Hematopoietic multipotent progenitor cell treated with erythropoietin and hydrocortisone succinate and interleukin-3 and kit ligand, for 4 days (in vitro differentiated cells): ENCODE measurements around the gene ARHGEF33.
A peak's percentile ranks its signal among the peaks of the same experiment; 100 is the strongest.

ENCODE experiments used
- DNase-seq: peaks from one replicate; pipeline ENCODE4 v3.0.0-alpha.2; 2015

ARHGEF33 gene

GRCh38 chr2:38889575-38889974 lies at the start of gene ARHGEF33:
Gene ARHGEF33, plus strand, starts transcription at chr2:38889875. Its CDS starts 29,573 bp downstream, at chr2:38919448.
- DNase-seq: no peak

DNA sequence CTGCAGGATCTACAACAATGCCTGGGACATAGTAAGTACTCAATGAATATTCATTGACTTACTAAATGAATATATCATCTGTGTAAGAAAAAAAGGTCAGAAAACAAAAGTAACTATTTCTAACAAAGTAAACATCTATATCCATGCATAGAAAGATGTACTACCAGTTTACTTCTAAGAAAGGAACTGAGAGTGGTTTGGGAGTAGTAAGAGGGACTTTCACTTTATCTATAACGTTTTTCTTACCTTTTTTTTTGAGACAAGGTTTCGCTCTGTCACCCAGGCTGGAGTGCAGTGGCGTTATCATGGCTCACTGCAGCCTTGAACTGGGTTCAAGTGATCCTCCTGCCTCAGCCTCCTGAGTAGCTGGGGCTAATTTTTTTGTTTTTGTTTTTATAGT lies 39.6 kb upstream of the ARHGEF33 start:
- DNase-seq: no peak

- peak; percentile 8 for DNase-seq
Measured at GRCh38 chr2:38856165-38856564, 33.5 kb upstream of the ARHGEF33 start.

GRCh38 chr2:38862476-38862875 lies 27.2 kb upstream of the ARHGEF33 start:
- DNase-seq: no peak

DNA sequence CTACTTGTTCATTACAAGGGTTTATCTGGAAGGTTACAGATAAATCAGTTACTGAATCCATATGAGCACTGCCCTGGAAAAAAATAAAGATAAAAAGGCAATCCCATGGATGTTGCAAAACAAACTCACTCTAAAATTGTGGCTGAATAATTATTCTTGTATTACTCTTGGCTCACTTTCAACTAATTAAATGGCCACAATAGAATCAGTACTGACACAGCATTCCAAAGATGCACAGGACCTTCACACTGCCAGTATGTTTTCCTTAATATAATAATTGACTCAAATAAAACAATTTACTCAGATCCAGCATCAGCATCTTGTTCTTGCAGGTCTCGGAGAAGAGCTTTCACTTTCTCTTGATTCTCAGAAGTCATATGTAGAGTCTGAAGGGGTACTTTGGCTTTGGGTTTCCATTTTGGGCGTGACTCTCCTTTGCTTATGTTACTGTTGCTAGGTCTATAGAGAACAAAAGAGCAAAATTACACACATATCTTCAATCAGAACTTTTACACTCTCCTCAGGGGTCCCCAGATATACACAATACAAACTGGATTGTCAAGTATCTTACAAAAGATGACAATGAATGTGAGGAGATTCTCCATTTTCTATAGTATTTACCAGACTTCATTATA lies 26.5 kb upstream of the ARHGEF33 start:
- no peak for DNase-seq

DNA sequence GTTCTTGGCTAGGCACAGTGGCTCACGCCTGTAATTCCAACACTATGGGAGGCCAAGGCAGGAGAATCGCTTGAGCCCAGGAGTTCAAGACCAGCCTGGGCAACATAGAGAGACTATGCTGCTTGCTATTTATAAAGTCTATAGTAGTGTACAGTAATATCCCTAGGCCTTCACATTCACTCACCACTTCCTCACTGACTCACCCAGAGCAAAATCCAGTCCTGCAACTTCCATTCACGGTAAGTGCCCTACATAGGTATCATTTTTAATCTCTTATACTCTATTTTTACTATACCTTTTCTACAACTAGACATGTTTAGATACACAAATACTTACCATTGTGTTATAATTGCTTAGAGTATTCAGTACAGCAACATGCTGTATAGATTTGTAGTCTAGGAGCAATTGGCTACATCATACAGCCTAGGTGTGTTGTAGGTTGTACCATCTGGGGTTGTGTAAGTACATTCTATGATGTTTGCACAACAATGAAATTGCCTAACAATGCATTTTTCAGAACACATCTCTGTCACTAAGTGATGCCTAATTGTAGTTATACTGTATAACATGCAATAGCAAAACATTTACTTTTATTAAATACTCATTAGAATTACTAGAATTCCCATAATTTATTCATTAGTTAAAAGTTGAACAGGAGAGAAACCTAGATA lies 22.8 kb upstream of the ARHGEF33 start:
- DNase-seq: no peak

DNA sequence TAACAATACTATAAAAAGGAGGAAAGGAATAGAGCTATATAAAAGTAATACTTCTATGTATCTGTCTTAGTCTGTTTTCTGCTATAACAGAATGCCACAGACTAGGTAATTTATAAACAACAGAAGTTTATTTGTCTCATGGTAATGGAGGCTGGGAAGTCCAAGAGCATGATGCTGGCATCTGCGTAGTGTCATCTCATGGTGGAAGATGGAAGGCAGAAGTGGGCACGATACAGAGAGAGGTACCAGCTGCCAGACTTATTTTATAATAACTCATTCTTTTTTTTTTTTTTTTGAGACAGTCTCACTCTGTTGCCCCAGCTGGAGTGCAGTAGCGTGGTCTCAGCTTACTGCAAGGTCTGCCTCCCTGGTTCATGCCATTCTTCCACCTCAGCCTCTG lies 18.2 kb upstream of the ARHGEF33 start:
- DNase-seq: no peak

DNA sequence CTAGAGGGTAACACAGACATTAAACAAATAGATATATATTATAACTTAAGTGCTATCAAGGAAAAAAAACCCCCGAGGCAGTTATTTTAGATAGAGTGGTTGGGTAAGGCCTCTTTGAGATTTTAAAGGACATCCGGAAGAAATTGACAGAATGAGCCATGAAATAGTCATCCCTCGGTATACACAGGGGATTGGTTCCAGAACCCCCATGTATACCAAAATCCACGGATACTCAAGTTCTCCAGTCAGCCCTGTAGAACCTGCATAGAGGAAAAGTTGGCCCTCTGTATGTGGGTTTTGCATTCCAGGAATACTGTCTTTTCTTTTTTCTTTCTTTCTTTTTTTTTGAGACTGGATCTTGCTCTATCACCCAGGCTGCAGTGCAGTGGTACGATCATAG lies 15.9 kb upstream of the ARHGEF33 start:
- DNase-seq: no peak

DNA sequence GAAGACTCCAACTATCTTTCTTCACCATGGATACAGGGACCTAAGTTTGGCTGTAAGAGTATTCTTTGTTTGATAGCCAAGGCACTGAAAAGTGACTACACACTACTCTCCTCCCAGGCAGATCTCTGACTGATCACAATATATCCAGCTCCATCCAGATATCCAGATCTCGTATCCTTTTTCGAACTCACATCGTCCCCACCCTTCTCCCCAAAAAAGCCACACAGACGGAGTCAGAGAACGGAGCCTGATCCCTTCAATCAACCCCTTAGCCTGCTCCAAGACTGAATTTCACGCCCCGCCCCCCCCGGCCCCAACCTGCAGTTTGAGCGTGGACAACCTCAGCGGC lies 14.5 kb upstream of the ARHGEF33 start:
- no peak for DNase-seq

GRCh38 chr2:38875576-38876367 lies 13.9 kb upstream of the ARHGEF33 start, which contains the start of the genes DHX57 and MORN2:
Gene DHX57, minus strand, starts transcription at chr2:38875934. Its CDS starts 7,529 bp downstream, at chr2:38868405.
Gene MORN2, plus strand, starts transcription at chr2:38875976.
- peak; percentile 93 for DNase-seq

DNA sequence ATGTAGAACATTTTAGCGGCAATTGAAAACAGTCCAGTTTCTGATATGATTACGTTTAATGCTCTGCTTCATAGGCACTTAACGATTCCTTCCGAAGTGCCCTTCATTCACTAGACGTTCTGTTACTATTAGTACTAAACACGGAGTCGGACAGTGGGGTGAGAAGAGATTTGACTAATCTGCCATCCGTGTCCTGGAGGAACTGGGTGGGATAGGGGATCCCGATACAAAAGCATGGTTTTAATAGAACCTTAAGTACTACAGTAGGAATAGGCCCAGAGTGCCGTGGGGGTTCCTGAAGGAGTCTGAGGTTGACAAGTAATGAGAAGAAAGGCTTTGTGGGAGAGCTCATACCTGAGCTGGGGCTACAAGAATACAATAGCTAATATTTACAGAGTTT lies 13.3 kb upstream of the ARHGEF33 start:
- peak; percentile 5 for DNase-seq

DNA sequence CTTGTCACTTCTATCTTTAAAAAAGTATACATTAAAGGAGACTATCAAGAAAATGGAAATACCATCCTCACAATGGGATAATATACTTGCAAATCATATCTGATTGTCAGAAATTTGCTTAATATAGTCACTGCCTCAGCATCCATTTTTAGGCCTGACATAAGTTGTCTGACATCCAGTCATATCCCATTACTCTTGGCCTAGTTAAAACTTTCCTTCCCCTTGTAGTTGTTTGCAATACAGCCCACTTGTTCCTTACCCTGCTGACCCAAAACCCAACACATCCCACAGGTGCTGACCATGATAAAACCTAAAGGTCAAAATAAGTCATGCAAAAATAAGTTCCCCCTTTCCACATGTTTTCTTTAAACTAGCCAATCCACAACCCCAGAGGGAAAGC lies 3.6 kb upstream of the ARHGEF33 start:
- DNase-seq: no peak

DNA sequence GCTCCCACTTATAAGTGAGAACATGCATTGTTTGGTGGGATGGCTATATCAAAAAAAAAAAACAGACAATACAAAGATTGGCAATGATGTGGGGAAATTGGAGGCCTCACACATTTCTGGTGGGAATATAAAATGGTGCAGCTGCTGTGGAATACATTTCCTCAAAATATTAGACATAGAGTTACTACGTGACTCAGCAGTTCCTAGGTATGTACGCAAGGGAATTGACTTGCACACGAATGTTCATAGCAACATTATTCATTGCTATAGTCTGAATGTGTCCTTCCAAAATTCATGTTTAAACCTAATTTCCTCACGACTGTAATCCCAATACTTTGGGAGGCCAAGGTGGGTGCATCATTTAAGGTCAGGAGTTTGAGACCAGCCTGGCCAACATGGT lies 2.3 kb upstream of the ARHGEF33 start:
- DNase-seq: peak; percentile 27

DNA sequence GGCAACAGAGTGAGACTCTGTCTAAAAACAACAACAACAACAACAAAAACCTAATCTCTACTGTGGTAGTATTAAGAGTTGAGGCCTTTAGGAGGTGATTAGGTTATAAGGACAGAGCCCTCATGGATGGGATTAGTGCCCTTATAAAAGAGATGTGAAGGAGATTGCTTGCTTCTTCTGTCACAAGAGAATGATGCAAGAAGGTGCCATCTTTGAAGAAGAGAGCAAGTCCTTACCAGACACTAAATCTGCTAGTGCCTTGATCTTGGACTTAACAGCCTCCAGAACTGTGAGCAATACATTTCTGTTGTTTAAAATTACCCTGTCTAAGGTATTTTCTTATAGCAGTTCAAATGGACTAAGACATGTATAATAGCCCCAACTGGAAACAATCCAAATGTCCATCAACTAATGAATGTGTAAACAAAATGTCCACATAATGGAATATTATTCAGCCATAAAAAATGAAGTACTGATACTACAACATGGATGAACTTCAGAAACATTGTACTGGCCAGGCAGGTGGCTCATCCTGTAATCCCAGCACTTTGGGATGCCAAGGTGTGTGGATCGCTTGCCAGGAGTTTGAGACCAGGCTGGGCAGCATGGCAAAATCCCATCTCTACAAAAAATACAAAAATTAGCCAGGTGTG lies 1.6 kb upstream of the ARHGEF33 start:
- no peak for DNase-seq

GRCh38 chr2:38889045-38889444 lies 630 bp upstream of the ARHGEF33 start:
- DNase-seq: no peak

GRCh38 chr2:38892819-38893218 lies 3.1 kb downstream of the ARHGEF33 start:
- DNase-seq: no peak

GRCh38 chr2:38898256-38898655 lies 8.6 kb downstream of the ARHGEF33 start:
- DNase-seq: no peak

DNA sequence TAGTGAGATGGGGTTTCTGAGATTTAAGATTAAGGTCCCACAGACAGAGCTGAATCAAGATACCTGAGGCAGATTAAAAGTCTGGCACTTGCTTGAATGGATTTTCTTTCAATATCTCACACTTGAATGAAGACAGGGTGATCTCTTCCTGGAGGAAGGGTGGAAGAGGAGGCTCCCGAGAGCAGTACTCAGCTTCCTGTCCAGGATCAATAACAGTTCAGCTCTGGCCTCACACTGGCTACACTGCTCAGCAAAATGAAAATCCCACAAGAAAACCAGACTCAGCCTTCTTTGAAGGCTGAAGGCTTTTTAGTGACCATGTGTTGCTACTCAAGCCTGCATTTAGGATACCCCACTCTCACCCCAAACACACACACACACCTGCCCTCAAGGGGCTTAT lies 11.1 kb downstream of the ARHGEF33 start:
- no peak for DNase-seq

DNA sequence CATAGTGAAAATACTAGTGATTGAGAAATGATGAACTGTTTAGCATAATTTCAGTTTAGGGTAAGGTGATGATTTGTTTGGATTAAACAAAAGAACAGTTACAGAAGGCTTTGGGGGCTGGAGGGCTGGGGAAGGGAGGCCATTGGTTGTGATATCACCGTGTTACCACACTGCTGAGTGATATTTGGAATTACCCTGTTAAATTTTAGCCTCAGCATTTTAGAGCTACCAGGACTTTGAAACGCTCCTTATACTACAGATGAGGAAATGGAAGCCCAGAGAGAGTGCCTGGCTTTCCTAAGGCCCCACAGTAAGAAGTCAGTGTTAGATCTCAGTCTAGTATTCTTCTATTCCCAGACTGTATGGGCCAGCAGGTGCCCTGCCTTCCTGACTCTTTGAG lies 15.6 kb downstream of the ARHGEF33 start:
- no peak for DNase-seq

DNA sequence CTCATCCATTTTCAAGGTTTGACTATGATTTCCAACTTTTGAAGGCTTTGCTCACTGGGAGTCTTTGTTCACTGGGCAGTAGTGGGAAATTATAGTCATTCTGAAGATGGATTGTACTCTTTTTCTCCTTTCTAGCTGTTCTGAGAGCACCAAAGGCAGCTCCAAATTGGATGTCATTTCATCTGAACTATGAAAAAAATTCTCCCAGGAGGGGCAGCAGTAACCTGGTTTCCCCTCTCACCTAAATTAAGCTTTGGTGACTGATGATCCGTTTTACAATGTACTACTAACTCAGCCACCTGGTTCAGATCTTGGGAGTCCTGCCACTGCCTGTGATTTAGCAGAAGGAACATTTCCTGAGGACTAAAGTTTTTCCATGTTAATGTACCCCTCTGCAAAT lies 17.6 kb downstream of the ARHGEF33 start:
- no peak for DNase-seq

DNA sequence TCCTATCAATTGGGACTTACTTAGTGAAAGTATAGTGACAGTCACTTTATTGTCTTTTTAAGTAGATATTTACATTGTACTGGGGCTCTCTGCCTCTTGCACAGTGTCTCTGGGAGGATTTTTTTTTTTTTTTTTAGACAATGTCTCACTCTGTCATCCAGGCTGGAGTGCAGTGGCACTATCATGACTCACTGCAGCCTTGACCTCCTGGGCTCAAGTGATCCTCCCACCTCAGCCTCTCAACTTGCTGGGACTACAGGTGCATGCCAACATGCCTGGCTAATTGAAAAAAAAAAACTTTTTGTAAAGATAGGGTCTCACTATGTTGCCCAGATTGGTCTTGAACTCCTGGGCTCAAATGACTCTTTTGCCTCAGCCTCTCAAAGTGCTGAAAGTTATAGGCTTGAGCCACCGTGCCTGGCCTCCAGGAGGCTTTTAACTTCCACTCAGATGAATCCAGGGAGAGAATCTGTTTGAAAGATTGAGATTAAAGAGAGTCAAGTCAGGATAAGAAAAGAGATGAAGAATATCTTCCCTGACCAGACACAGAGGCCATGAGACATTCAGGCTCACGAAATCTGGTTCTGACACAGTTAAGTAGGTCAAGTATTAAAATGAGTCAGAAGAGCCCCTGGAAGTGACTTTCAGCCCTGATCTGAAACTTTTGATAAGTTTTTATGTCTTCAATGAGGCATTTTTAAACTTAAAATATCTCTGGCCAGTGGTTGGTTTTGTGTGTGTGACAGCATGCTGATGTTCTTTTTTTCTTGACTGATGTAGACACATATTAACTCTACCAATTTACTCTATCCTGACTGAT lies 18.3 kb downstream of the ARHGEF33 start:
- no peak for DNase-seq

DNA sequence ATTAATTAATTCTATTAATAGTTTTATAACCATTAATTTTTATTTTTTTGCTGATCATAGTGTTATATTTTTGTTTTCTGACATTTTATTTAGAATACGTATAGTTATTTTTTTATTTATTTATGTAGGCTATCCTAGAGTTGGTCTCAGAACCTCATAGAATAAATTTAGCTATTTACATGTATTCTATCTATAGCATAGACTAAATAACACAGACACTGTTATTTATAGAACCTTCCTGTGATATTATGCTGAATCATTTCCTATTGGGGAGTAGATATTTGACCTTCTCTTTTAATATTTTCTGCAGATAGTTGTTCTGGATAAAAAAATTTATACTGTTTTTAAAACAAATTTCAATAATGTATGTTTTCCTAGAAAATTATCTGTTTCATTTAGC lies 20.2 kb downstream of the ARHGEF33 start:
- no peak for DNase-seq

DNA sequence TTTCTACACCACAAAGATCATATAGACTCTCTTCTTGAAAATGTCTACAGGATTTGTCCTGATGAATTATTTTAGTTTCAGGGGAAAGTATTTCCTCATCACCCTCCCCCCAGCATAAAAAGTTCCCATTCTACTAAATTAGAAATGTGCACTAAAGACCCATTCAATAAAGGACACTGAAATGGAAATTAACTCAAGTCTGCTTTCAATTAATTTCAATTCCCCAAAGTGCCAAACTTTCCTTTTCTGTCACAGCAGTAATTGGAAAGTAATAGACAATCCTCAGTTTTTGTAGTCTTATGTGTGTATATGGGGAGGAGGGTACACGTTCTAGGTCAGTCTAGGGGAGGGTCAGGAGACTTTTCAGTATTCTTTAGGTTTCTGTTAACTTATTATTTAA lies 21.5 kb downstream of the ARHGEF33 start:
- no peak for DNase-seq
